ENCODE measurements around the gene NSMF.

The NSMF gene

DNA sequence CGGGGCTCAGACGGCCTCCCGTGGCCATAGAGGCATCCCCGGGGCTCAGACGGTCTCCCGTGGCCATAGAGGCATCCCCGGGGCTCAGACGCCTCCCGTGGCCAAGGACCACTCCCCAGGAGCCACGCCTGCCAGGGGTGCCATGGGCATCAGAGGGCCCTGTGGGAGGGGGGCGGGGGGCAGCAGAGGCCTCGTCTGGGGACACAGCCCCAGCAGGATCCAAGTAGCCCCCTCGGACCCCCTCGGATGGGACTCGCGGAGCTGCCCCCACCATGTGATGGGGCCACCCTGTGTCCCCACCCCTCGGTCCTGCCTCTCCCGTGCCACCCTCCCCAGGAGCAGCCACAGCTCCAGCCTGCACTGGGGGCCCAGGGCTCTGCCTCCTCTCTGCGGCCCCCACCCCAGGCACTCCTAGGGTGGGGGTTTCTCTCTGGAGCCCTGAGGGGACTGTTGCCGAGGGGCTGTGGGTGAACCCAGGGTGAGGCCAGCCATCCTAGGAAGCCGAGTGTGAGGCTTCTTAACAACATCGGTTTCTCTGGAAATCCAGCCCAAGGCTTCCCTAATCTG is 20.5 kb downstream of the NSMF start:
- in situ Hi-C loops (cut with HindIII; ENCODE audit: low pct_unique_long_range_greater_than_20kb, low sequenced_read_pairs): no loop called here
- TF ChIP-seq JUND (IDR thresholded peaks at IDR 0.05; ENCODE audit: low read depth): no peak
- no peak for DNase-seq (ENCODE audit: low read depth in 1 of 2, low spot score in 1 of 2)

DNA sequence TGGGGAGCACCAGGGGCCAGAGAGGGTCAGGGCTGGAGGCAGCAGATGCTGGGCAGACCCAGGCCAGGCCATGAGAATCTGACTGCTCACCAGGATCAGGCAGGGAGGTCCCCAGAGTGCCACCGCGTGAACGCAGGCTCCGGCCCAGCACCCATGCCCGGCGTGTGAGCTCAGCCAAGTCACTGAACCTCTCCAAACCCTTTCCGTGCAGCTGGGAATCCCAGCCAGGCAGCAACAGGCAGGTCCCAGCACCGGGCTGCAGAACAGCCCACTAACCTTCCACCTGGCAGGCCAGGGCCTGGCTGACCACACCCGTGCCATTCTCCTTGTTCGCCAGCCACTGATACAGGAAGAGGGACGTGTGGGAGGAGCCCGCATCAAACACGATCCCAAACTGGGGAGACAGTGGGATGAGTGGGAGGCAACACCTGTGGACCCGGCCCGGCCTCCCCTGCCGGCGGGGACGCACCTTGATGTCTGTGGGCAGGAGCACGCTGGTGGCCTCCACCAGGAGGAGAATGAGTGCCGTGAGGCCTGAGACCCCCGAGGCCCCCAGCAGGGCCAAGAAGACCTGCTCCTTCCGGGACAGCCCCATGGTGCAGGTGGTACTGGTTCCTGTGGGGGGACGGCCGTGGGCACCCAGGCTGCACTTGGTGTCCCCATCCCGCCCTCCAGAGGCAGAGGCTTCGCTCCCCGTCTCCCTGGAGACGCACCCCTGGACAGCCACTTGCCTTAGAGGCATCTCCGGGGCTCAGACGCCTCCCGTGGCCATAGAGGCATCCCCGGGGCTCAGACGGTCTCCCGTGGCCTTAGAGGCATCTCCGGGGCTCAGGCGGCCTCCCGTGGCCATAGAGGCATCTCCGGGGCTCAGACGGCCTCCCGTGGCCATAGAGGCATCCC is 21.2 kb downstream of the NSMF start:
- TF ChIP-seq JUND (IDR thresholded peaks at IDR 0.05; ENCODE audit: low read depth): no peak
- DNase-seq (ENCODE audit: low read depth in 1 of 2, low spot score in 1 of 2): no peak
- in situ Hi-C loops (cut with HindIII; ENCODE audit: low pct_unique_long_range_greater_than_20kb, low sequenced_read_pairs): no loop called here

DNA sequence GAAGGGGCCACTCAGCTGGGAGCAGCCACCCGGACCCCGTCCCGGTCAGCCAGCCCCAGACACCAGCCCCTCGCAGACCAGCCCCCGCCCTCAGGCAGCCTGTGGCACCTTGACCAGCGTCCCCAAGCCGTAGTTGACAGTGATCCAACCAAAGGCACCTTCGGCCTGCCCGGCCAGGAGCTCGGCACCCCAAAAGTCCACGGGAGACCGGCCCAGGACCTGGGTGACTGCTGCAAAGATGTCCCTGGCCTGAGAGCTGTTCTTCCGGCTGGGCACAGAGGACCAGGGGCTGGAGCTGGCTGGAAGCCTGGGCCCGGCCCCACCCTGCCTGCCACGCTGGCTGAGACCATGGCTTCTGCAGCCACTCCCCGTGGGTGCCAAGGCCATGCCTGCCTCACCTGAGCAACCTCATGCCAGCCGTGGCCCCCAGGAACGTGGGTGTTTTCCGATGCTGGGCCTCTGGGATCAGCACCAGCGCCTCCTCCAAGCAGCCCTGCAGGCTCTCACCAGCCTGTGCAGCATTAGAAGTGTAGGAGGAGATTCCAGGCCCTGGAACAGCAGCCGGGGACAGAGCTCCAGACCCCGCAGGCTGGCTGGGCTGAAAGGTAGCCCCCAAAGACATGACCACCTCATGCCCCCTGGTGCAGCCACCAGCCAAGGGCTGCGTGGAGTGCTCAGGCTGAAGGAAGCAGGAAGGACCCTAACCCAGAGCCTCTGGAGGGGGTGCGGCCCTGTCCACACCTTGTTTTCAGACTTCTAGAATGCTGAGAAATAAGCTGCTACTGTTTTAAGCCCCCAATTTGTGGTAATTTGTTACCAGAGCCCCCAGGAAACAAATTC is 22.2 kb downstream of the NSMF start:
- in situ Hi-C loops (cut with HindIII; ENCODE audit: low pct_unique_long_range_greater_than_20kb, low sequenced_read_pairs): no loop called here
- no peak for TF ChIP-seq JUND (IDR thresholded peaks at IDR 0.05; ENCODE audit: low read depth)
- DNase-seq (ENCODE audit: low read depth in 1 of 2, low spot score in 1 of 2): no peak

DNA sequence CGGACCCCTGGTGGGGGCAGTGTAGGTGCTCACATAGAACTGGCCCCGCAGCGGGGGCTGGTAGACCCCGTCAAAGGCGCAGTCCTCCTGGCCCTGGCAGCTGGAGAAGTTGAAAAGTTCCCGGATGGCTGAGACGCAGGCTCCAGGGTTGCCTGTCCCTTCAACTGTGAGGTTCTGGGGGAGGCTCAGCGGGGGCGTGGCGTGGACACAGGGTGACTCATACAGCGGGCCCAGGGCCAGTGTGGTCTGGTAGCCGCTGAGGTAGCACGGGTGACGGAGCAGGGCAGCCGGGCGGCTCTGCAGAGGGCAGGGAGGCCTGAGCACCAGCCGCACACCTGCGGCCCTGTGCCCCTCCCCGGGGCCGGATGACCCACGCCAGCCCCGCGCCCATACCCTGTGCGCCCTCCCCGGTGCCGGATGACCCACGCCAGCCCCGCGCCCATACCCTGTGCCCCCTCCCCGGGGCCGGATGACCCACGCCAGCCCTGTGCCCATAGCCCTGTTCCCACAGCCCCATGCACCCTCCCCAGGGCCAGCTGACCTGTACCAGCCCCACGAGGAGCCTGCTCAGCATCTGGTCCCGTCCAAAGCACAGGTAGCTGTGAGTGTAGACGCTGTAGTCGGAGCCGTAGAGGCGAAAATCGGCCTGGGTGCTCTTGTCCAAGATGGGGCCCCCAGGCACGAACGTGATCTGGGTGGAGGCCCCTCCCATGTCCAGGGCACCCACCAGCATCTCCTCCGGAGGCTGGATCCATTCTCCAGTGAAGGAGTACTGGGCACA is 23.0 kb downstream of the NSMF start:
- TF ChIP-seq JUND (IDR thresholded peaks at IDR 0.05; ENCODE audit: low read depth): peak; percentile 90
- in situ Hi-C loops (cut with HindIII; ENCODE audit: low pct_unique_long_range_greater_than_20kb, low sequenced_read_pairs): no loop called here
- peak; percentile 92 to 98 for DNase-seq (ENCODE audit: low read depth in 1 of 2, low spot score in 1 of 2)

DNA sequence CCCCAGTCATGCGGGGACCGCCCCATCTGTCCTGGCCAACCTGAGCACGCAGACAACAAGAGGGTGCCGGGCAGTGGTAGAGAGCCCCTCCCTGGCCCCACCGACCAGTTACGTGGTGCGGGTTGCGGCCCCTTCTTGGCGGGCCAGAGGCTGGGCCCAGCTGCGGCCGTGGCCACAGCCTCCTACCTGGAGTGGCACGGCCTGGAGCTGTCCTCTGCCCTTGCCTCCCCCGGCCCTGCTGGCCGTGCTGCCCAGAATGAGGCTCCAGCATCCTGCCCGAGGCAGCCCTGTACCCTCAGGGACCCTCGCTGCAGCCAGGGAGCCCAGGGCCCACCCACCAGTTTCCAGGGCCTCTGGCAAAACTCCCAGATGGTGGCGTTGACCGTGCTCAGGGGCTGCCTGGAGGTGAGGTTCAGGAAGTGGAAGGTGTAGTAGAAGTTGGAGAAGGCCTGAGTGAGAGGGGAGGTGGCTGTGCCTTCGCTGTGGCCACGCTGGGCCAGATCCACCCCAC is 23.7 kb downstream of the NSMF start:
- DNase-seq (ENCODE audit: low read depth in 1 of 2, low spot score in 1 of 2): no peak
- no peak for TF ChIP-seq JUND (IDR thresholded peaks at IDR 0.05; ENCODE audit: low read depth)
- in situ Hi-C loops (cut with HindIII; ENCODE audit: low pct_unique_long_range_greater_than_20kb, low sequenced_read_pairs): no loop called here

DNA sequence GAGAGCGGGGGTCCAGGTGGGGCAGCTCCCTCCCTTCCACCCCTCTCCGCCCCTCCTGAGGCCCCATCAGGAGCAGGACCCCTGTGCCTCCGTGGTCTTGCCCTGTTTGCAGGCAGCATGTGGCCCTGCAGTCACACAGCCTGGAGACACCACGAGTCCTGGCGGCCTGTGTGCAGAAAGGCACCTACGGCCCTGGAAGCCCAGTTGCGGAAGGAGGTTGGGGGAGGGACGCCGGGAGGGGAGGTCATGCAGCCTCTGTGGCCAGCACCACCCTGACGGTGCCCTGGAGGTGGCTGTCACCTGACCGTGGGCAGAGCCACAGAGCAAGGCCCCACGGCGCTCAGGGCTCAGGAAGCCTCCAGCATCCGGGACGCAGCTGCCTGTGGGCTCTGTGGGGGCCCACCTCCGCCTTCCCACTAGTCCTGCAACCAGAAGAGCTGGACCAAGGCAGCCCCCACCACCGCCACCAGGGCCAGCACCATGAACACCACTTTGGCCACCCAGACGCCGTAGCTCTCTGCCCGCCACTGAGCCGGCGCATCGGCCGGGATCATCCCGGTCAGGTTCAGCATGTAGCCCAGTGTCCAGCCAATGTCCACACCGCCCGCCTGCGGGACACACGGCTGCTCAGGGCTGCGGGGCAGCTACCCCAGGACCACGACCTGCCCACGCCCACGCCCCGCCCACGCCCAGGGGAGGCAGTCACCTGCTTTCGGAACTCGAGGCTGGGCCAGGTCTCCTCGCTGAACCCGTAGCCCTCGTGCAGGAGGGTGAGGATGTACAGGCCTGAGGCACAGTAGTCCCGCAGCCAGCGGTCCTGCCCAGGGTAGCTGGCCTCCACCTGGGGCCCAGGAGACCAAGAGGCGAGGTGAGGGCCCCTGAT is 24.4 kb downstream of the NSMF start:
- TF ChIP-seq JUND (IDR thresholded peaks at IDR 0.05; ENCODE audit: low read depth): no peak
- in situ Hi-C loops (cut with HindIII; ENCODE audit: low pct_unique_long_range_greater_than_20kb, low sequenced_read_pairs): no loop called here
- no peak for DNase-seq (ENCODE audit: low read depth in 1 of 2, low spot score in 1 of 2)

DNA sequence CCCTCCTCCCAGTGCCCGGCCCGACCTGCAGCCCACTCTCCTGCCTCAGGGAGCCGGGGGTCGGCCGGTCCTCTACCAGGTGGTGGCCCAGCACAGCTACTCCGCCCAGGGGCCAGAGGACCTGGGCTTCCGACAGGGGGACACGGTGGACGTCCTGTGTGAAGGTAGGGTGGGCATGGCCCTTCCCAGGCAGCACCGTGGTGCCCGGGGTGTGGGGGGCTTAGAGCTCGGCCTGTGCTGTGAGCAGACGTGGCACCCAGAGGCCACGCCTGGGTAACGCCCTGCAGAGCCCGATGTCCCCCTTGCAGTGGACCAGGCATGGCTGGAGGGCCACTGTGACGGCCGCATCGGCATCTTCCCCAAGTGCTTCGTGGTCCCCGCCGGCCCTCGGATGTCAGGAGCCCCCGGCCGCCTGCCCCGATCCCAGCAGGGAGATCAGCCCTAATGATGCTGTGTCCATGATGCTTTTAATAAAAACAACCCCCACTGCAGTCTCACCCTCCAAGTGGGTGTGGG is 25.2 kb downstream of the NSMF start:
- no peak for TF ChIP-seq JUND (IDR thresholded peaks at IDR 0.05; ENCODE audit: low read depth)
- no peak for DNase-seq (ENCODE audit: low read depth in 1 of 2, low spot score in 1 of 2)

DNA sequence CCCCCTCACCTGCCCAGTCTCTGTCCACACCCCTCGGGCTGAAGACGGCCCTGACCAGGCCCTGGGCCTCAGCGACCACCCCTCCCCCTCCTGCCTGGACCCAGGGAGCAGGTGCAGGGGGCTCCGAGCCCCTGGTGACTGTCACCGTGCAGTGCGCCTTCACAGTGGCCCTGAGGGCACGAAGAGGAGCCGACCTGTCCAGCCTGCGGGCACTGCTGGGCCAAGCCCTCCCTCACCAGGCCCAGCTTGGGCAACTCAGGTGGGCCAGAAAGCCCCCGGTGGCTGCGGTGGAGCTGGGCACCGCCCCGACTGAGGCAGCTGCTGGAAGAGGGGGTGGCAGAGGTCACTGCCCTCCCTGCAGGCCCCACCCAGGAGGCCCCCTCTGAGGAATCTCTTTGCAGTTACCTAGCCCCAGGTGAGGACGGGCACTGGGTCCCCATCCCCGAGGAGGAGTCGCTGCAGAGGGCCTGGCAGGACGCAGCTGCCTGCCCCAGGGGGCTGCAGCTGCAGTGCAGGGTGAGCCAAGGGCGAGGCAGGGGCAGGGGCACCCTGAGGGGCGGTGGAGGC is 25.7 kb downstream of the NSMF start:
- no peak for TF ChIP-seq JUND (IDR thresholded peaks at IDR 0.05; ENCODE audit: low read depth)
- DNase-seq (ENCODE audit: low read depth in 1 of 2, low spot score in 1 of 2): no peak
- in situ Hi-C loops (cut with HindIII; ENCODE audit: low pct_unique_long_range_greater_than_20kb, low sequenced_read_pairs): no loop called here

More for the DNA sequence above, 25.2 kb downstream of the NSMF start:
- in situ Hi-C loops (cut with HindIII; ENCODE audit: low pct_unique_long_range_greater_than_20kb, low sequenced_read_pairs): no loop called here

DNA sequence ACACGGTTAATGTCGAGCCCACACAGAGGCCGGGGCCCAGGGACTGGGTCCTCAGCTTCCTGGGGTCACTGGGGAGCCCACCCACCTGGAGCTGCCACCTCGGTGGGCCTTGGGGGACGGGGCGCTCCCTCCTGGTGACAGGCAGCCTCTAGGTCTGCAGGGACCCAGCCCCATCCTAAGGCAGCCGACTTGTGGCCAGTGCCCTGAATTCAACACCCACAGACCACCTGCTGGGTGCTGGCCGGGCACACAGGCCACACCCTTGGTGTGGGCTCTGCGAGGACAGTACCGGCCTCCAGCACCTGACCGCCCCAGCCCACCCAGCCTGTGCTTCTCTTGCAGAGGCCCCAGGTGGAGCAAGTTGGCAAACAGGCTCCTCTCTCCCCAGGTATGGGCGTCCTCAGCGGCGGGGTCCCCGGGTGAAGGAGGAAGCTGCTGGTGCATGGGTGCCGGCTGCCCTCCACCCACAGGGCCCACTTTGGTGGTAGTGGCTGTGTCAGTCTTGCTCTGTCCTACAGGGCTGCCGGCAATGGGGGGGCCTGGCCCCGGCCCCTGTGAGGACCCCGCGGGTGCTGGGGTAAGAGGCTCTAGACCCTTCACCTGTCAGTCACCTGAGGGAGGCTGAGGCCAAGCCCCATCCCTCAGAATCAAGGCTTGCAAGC is 26.3 kb downstream of the NSMF start:
- no peak for DNase-seq (ENCODE audit: low read depth in 1 of 2, low spot score in 1 of 2)
- no peak for TF ChIP-seq JUND (IDR thresholded peaks at IDR 0.05; ENCODE audit: low read depth)
- in situ Hi-C loops (cut with HindIII; ENCODE audit: low pct_unique_long_range_greater_than_20kb, low sequenced_read_pairs): no loop called here

DNA sequence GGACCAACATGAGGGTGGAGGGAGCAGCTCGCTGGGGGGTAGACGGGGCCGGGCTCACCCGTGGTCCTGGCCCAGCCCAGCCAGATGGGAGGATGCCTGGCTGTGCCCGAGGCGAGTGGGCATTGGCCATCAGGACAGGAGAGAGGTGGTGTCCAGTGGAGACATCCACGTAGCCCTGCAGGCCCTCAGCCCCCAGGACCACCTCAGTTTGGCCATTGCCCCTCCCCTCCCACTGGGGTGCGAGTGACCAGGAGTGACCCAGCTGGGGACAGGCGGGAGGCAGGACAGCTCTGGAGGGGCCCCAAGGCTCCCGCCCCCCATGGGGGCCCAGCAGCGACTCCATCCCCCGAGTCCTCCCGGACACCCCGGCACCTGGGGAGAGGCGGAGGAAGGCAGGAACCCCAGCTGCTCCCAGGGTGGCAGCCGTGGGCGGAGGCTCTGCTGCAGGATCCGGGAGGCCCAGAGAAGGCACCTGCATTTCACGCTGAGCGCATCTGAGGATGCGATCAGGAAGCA is 27.7 kb downstream of the NSMF start:
- no peak for DNase-seq (ENCODE audit: low read depth in 1 of 2, low spot score in 1 of 2)
- no peak for TF ChIP-seq JUND (IDR thresholded peaks at IDR 0.05; ENCODE audit: low read depth)
- in situ Hi-C loops (cut with HindIII; ENCODE audit: low pct_unique_long_range_greater_than_20kb, low sequenced_read_pairs): no loop called here

Data from T47D (cell line).